ENCODE measurements around the gene KCNK3. TPM values are rescaled to one million over a fixed set of nuclear protein-coding genes. Genes with fewer than 3 reads are reported as not detected.

KCNK3 gene
- total RNA-seq, 1 experiment from 2014 or later, result 0.09 TPM

GRCh38 chr2:26705126-26705525 lies 12.6 kb downstream of the KCNK3 start:
- WGBS (ENCODE audit: extremely low coverage, insufficient read length, low lambda C conversion rate), result no CpG with 5 or more reads among the region's 5 CpGs
- H3K23ac ChIP-seq (ENCODE audit: insufficient read length, low read depth, low read length), result no peak overlapping the region
- H3K9ac ChIP-seq (ENCODE audit: extremely low read depth, insufficient read length, low read length), result no peak overlapping the region

More at GRCh38 chr2:26705126-26705525, 12.6 kb downstream of the KCNK3 start:
- TF ChIP-seq CTCF (conservative IDR thresholded peaks at IDR 0.05), result no peak
- peaks cover 4 to 19% of the 10 kb centered on the region in 2 experiments for H3K4me1 Mint-ChIP-seq
- Histone ChIP-seq H3K79me1 (ENCODE audit: insufficient read depth, low read depth, low read length, poor library complexity, severe bottlenecking) (no peaks in the 10 kb centered on the region), H3T11ph (ENCODE audit: low read length) (no peak overlapping the region), H4K8ac (replicated peaks; ENCODE audit: insufficient read length, low read depth, low read length) (no peak overlapping the region), H4K20me1 (ENCODE audit: control insufficient read depth, insufficient read depth, insufficient read length) (no peaks in the 10 kb centered on the region), H3K56ac (ENCODE audit: insufficient read length, low read depth, low read length) (no peak overlapping the region), H3K79me2 (ENCODE audit: insufficient read depth, low read length) (no peaks in the 10 kb centered on the region), H3K14ac (ENCODE audit: insufficient read depth, low read length) (no peak overlapping the region), H3K23me2 (ENCODE audit: insufficient read length, low read depth, low read length, poor library complexity, severe bottlenecking) (no peaks in the 10 kb centered on the region), H4K5ac (ENCODE audit: insufficient read length, low read depth, low read length) (no peak overlapping the region), H2BK5ac (ENCODE audit: insufficient read length, low read length) (no peak overlapping the region), H3K4ac (ENCODE audit: low read depth, low read length) (no peak overlapping the region), H2AK5ac (ENCODE audit: insufficient read length, low read length) (no peak overlapping the region), H4K91ac (ENCODE audit: insufficient read length, low read depth, low read length) (no peak overlapping the region), H3K27me3 (ENCODE audit: insufficient read depth, low read length) (no peaks in the 10 kb centered on the region; the same call in 1 of the 2 replicates), H2BK20ac (ENCODE audit: low read depth, low read length, poor library complexity, severe bottlenecking) (no peak overlapping the region), H2AFZ (ENCODE audit: low read length) (no peak overlapping the region), H3K18ac (ENCODE audit: insufficient read length, low read depth, low read length) (no peak overlapping the region), H3K4me2 (ENCODE audit: insufficient read depth, insufficient read length, low read length) (no peak overlapping the region), H3K4me1 (ENCODE audit: insufficient read depth, low read length) (no peaks in the 10 kb centered on the region), H3K9me3 (ENCODE audit: control insufficient read depth, low read depth, low read length) (no peaks in the 10 kb centered on the region), H2BK15ac (ENCODE audit: low read depth, low read length) (no peak overlapping the region), H2BK12ac (ENCODE audit: insufficient read length, low read depth, low read length) (no peak overlapping the region), H3K27ac (ENCODE audit: insufficient read length, low read depth, low read length) (no peak overlapping the region), H2BK120ac (ENCODE audit: low read depth, low read length, poor library complexity, severe bottlenecking) (no peak overlapping the region)
- no peak for DNase-seq
- peaks cover 39% of the 10 kb centered on the region for H3K27me3 Mint-ChIP-seq (ENCODE audit: low read depth)
- H3K36me3 Mint-ChIP-seq (ENCODE audit: insufficient read depth in 1 of 3, low read depth in 3 of 3), result no peaks in the 10 kb centered on the region
- H3K4me3 Mint-ChIP-seq, result no peak overlapping the region
- H3K27ac Mint-ChIP-seq, result no peak overlapping the region
- no peaks in the 10 kb centered on the region for H3K9me3 Mint-ChIP-seq

Measured in H9 (cell line).